Activated CD4-positive, alpha-beta T cell treated with anti-CD3 and anti-CD28 coated beads, Interleukin-2, amount 50 U/mL, for 16 hours (primary cell): ENCODE results near the gene NR0B2.
"Not testable (repeated sequence)": the region's sequence is repeated elsewhere in the genome, so short reads cannot be mapped to it uniquely, and the experiment has no call there.

Source experiments
- DNase-seq: peaks from one replicate; pipeline ENCODE4 v3.0.0-alpha.2; 2020

The NR0B2 gene

GRCh38 chr1:26888231-26888630 is 25.5 kb downstream of the NR0B2 start:
- no peak for DNase-seq

- peak; percentile 18 for DNase-seq
Observed at GRCh38 chr1:26887125-26887524, 26.6 kb downstream of the NR0B2 start.

- no peak for DNase-seq
Observed at GRCh38 chr1:26882696-26883463, 30.9 kb downstream of the NR0B2 start.

GRCh38 chr1:26881611-26882010 is 32.2 kb downstream of the NR0B2 start:
- not testable (repeated sequence) for DNase-seq

GRCh38 chr1:26879793-26880192 is 34.0 kb downstream of the NR0B2 start:
- DNase-seq: no peak

- DNase-seq: no peak
Observed at GRCh38 chr1:26877326-26877725, 36.4 kb downstream of the NR0B2 start.

- no peak for DNase-seq
Observed at GRCh38 chr1:26874896-26875295, 38.9 kb downstream of the NR0B2 start.

- not testable (repeated sequence) for DNase-seq
Observed at GRCh38 chr1:26873097-26873496, 40.7 kb downstream of the NR0B2 start.

GRCh38 chr1:26864610-26865480 is 48.9 kb downstream of the NR0B2 start:
- DNase-seq: peak; percentile 98

GRCh38 chr1:26863685-26864077 is 50.1 kb downstream of the NR0B2 start:
- no peak for DNase-seq

GRCh38 chr1:26862781-26863684 is 50.7 kb downstream of the NR0B2 start, which contains the start of gene SFN:
SFN (plus strand) TSS chr1:26863149; CDS start chr1:26863213, 64 bp downstream.
- peak; percentile 75 for DNase-seq

- DNase-seq: no peak
Observed at GRCh38 chr1:26861889-26862378, 51.8 kb downstream of the NR0B2 start.
